Vagina (tissue), 2 donors: ENCODE results near the gene QRICH2.

Experiments used
- POLR2A ChIP-seq, 2 donors: fragments of 450-650 bp; IDR thresholded peaks; one replicate each; pipeline ENCODE4 v1.6.1; 2017; ENCODE audit warnings: antibody characterized with exemption in 2 of 2, mild to moderate bottlenecking in 2 of 2, moderate library complexity in 2 of 2
- TF ChIP-seq, protein P1 (sequence below), 3 experiments: fragments of 450-650 bp in 2 of 3; fragments of 200-600 bp in 1 of 3; sonication (generic) in 1 of 3; IDR thresholded peaks; one replicate each; pipeline ENCODE4 v1.5.1; 2017 to 2019; ENCODE audit warnings: antibody characterized with exemption in 3 of 3, mild to moderate bottlenecking in 2 of 3, moderate library complexity in 2 of 3

DNA sequence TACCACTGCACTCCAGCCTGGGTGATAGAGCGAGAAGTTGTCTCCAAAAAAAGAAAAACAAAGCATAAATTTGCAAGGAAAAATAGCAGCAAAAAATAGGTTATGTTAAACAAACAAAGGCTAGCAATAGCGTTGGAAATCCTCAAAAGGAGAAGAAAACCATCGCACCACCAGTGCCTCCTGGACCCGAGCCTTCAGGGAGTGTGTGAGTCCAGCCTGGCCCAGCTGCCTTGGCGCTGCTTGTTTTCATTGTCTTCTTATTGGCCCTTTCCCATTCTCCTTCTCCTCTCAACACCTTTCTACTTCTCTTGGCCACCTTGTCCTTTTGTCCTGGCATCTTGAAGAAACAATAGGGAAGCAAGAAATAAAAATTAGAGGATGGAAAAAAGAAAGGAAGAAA, 47.4 kb downstream of the QRICH2 start:
- TF ChIP-seq, protein P1, sequence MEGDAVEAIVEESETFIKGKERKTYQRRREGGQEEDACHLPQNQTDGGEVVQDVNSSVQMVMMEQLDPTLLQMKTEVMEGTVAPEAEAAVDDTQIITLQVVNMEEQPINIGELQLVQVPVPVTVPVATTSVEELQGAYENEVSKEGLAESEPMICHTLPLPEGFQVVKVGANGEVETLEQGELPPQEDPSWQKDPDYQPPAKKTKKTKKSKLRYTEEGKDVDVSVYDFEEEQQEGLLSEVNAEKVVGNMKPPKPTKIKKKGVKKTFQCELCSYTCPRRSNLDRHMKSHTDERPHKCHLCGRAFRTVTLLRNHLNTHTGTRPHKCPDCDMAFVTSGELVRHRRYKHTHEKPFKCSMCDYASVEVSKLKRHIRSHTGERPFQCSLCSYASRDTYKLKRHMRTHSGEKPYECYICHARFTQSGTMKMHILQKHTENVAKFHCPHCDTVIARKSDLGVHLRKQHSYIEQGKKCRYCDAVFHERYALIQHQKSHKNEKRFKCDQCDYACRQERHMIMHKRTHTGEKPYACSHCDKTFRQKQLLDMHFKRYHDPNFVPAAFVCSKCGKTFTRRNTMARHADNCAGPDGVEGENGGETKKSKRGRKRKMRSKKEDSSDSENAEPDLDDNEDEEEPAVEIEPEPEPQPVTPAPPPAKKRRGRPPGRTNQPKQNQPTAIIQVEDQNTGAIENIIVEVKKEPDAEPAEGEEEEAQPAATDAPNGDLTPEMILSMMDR (IDR thresholded peaks at IDR 0.05): no peak
- no peak for TF ChIP-seq POLR2A (IDR thresholded peaks at IDR 0.05)
